H1 (cell line): ENCODE measurements around the gene ISG15. TPM values are rescaled to one million over a fixed set of nuclear protein-coding genes. Genes with fewer than 3 reads are reported as not detected.
A peak's percentile ranks its signal among the peaks of the same experiment; 100 is the strongest.

Experiments
- CTCF ChIA-PET: fragments of 300-600 bp; sonication (Branson Sonifier 250); formaldehyde crosslinking; loops from one replicate; lab custom pipeline; 2021; ENCODE audit not compliant: partially characterized antibody; lab: Charles Lee
- POLR2A ChIA-PET: fragments of 300-600 bp; sonication (Branson Sonifier 250); formaldehyde crosslinking; loops from one replicate; lab custom pipeline; 2021; ENCODE audit warnings: inconsistent platforms; ENCODE audit not compliant: partially characterized antibody; lab: Charles Lee
- DNase-seq, 2 experiments: peaks; one replicate each; pipeline versions ENCODE4 v3.0.0 to v3.0.0-alpha.2; 2010 to 2022; ENCODE audit warnings: low spot score in 2 of 2, low read depth in 1 of 2, mixed read lengths in 1 of 2
- FAIRE-seq: peaks from 2 replicates; lab custom pipeline; 2011; peaks lifted over from hg19 to GRCh38; lab: Jason Lieb, UNC
- H2AFZ ChIP-seq: 2 replicates; pipeline ENCODE4 v1.8.1; 2012; ENCODE audit warnings: low read length, inconsistent platforms
- H2AK5ac ChIP-seq: 2 replicates; pipeline ENCODE4 v1.6.1; 2013; ENCODE audit warnings: low read depth, low read length
- H2BK120ac ChIP-seq: replicated peaks from 2 replicates; pipeline ENCODE3; 2013; ENCODE audit warnings: low read depth, low read length, inconsistent platforms
- H2BK12ac ChIP-seq: 2 replicates; pipeline ENCODE4 v1.6.1; 2013; ENCODE audit warnings: low read depth, low read length
- H2BK15ac ChIP-seq: 2 replicates; pipeline ENCODE4 v1.6.1; 2013; ENCODE audit warnings: low read length
- H2BK20ac ChIP-seq: 2 replicates; pipeline ENCODE4 v1.6.1; 2013; ENCODE audit warnings: low read length
- H2BK5ac ChIP-seq: 2 replicates; pipeline ENCODE4 v1.6.1; 2013; ENCODE audit warnings: low read depth, low read length
- H3K14ac ChIP-seq: 2 replicates; pipeline ENCODE4 v1.6.1; 2013; ENCODE audit warnings: inconsistent platforms; ENCODE audit not compliant: insufficient read length
- H3K18ac ChIP-seq: 2 replicates; pipeline ENCODE4 v1.6.1; 2013; ENCODE audit warnings: low read length; ENCODE audit errors: extremely low read depth
- H3K23ac ChIP-seq: 2 replicates; pipeline ENCODE4 v1.6.1; 2013; ENCODE audit warnings: inconsistent platforms; ENCODE audit not compliant: insufficient read length
- H3K23me2 ChIP-seq: 2 replicates; pipeline ENCODE4 v1.6.1; 2013; ENCODE audit warnings: low read depth, low read length
- H3K27ac ChIP-seq: 2 replicates; pipeline ENCODE4 v1.6.1; 2011; ENCODE audit warnings: low read depth, low read length, inconsistent platforms
- H3K27me3 ChIP-seq, 4 experiments: replicated peaks in 1 of 4; 1 replicate in 1 of 4; 2 replicates in 3 of 4; pipeline versions ENCODE4 v1.6.1 to v1.8.1; 2011 to 2013; ENCODE audit warnings: low read length in 3 of 4, mild to moderate bottlenecking in 3 of 4, inconsistent platforms in 2 of 4, mixed read lengths in 2 of 4, moderate library complexity in 1 of 4; ENCODE audit not compliant: control insufficient read depth in 3 of 4, insufficient read depth in 3 of 4; ENCODE audit errors: extremely low read depth in 1 of 4
- H3K36me3 ChIP-seq, 4 experiments: 2 replicates each; pipeline versions ENCODE4 v1.6.1 to v1.8.1; 2011 to 2013; ENCODE audit warnings: mild to moderate bottlenecking in 4 of 4, low read length in 3 of 4, moderate library complexity in 2 of 4, control low read depth in 1 of 4, inconsistent platforms in 1 of 4; ENCODE audit not compliant: insufficient read depth in 4 of 4, control insufficient read depth in 2 of 4
- H3K4ac ChIP-seq: replicated peaks from 2 replicates; pipeline ENCODE3; 2013; ENCODE audit warnings: low read length, low read depth, mixed read lengths, inconsistent platforms; ENCODE audit not compliant: insufficient read length
- H3K4me1 ChIP-seq, 4 experiments: replicated peaks in 1 of 4; 1 replicate in 1 of 4; 2 replicates in 3 of 4; pipeline versions ENCODE4 v1.6.1 to v1.8.1; 2011 to 2013; ENCODE audit warnings: low read length in 3 of 4, inconsistent platforms in 2 of 4, mixed read lengths in 1 of 4; ENCODE audit not compliant: insufficient read depth in 4 of 4, control insufficient read depth in 3 of 4
- H3K4me2 ChIP-seq, 2 experiments: 2 replicates each; pipeline versions ENCODE4 v1.6.1 to v1.8.1; 2011 to 2013; ENCODE audit warnings: low read depth in 2 of 2, low read length in 2 of 2, control low read depth in 1 of 2, inconsistent platforms in 1 of 2, mild to moderate bottlenecking in 1 of 2; ENCODE audit not compliant: insufficient read depth in 1 of 2
- H3K4me3 ChIP-seq, 4 experiments: fragments of 200-600, 300-600 bp in 1 of 4; sonication (generic), shearing (Covaris generic), sonication (Bioruptor Twin) in 1 of 4; 2 replicates each; pipeline versions ENCODE4 v1.5.1 to v1.8.1; 2011 to 2016; ENCODE audit warnings: low read length in 4 of 4, low read depth in 3 of 4, control low read depth in 2 of 4, inconsistent platforms in 2 of 4, mild to moderate bottlenecking in 2 of 4, mixed read lengths in 1 of 4, moderate library complexity in 1 of 4; ENCODE audit not compliant: insufficient read depth in 2 of 4; ENCODE audit errors: extremely low read depth in 1 of 4
- H3K56ac ChIP-seq: replicated peaks from 2 replicates; pipeline ENCODE3; 2013; ENCODE audit warnings: low read depth, mild to moderate bottlenecking, mixed read lengths, low read length, inconsistent platforms; ENCODE audit not compliant: insufficient read length
- H3K79me1 ChIP-seq: 2 replicates; pipeline ENCODE4 v1.6.1; 2013; ENCODE audit warnings: low read depth, low read length, control low read depth
- H3K79me2 ChIP-seq, 2 experiments: 2 replicates each; pipeline versions ENCODE4 v1.6.1 to v1.8.1; 2012 to 2013; ENCODE audit warnings: low read length in 2 of 2, mild to moderate bottlenecking in 2 of 2, inconsistent platforms in 1 of 2; ENCODE audit not compliant: insufficient read depth in 2 of 2, control insufficient read depth in 1 of 2
- H3K9ac ChIP-seq, 4 experiments: replicated peaks in 1 of 4; 1 replicate in 1 of 4; 2 replicates in 3 of 4; pipeline versions ENCODE4 v1.6.1 to v1.8.1; 2011 to 2013; ENCODE audit warnings: low read depth in 3 of 4, low read length in 3 of 4, control low read depth in 2 of 4, mild to moderate bottlenecking in 2 of 4, moderate library complexity in 2 of 4, inconsistent platforms in 1 of 4; ENCODE audit errors: extremely low read depth in 1 of 4
- H3K9me3 ChIP-seq, 2 experiments: 2 replicates each; pipeline versions ENCODE4 v1.6.1 to v1.8.1; 2012 to 2013; ENCODE audit warnings: mild to moderate bottlenecking in 2 of 2, moderate library complexity in 2 of 2, control low read depth in 1 of 2, inconsistent platforms in 1 of 2, low read depth in 1 of 2, low read length in 1 of 2, mixed read lengths in 1 of 2; ENCODE audit not compliant: insufficient read depth in 2 of 2
- H4K20me1 ChIP-seq, 2 experiments: replicated peaks in 1 of 2; 2 replicates each; pipeline versions ENCODE3 to v1.8.1; 2011 to 2013; ENCODE audit warnings: inconsistent platforms in 2 of 2, low read length in 2 of 2, mild to moderate bottlenecking in 1 of 2; ENCODE audit not compliant: insufficient read depth in 2 of 2, control insufficient read depth in 1 of 2
- H4K5ac ChIP-seq: 2 replicates; pipeline ENCODE4 v1.6.1; 2013; ENCODE audit warnings: low read length, low read depth, mixed read lengths, inconsistent platforms; ENCODE audit not compliant: insufficient read length
- H4K8ac ChIP-seq: 2 replicates; pipeline ENCODE4 v1.8.0; 2013; ENCODE audit warnings: mild to moderate bottlenecking, moderate library complexity, low read length, inconsistent platforms; ENCODE audit not compliant: insufficient read depth; ENCODE audit errors: extremely low read depth
- H4K91ac ChIP-seq: replicated peaks from 2 replicates; pipeline ENCODE3; 2013; ENCODE audit warnings: low read length, mixed read lengths, inconsistent platforms; ENCODE audit not compliant: insufficient read length
- BCL11A ChIP-seq, 2 experiments: IDR thresholded peaks; one replicate each; pipeline ENCODE4 v1.6.1; 2011; ENCODE audit warnings: low read depth in 2 of 2, low read length in 2 of 2, mild to moderate bottlenecking in 2 of 2
- CEBPB ChIP-seq: IDR thresholded peaks from 2 replicates; pipeline ENCODE4 v1.6.1; 2012; ENCODE audit warnings: low read depth, low read length
- GABPA ChIP-seq: IDR thresholded peaks from 2 replicates; pipeline ENCODE4 v1.6.1; 2011; ENCODE audit warnings: mild to moderate bottlenecking, low read length, moderate library complexity, borderline replicate concordance; ENCODE audit not compliant: insufficient read depth
- KDM4A ChIP-seq: IDR thresholded peaks from one replicate; pipeline ENCODE4 v1.7.1; 2012; ENCODE audit warnings: low read depth, mild to moderate bottlenecking, moderate library complexity, low read length, inconsistent platforms; ENCODE audit not compliant: severe bottlenecking
- MAFK ChIP-seq: IDR thresholded peaks from 2 replicates; pipeline ENCODE4 v1.6.1; 2012; ENCODE audit warnings: low read depth, mild to moderate bottlenecking, improper control_type of control experiment, low read length
- MAX ChIP-seq: IDR thresholded peaks from 2 replicates; pipeline ENCODE4 v1.6.1; 2012; ENCODE audit warnings: inconsistent platforms
- POLR2A ChIP-seq, 2 experiments: IDR thresholded peaks; 1 replicate in 1 of 2; 2 replicates in 1 of 2; pipeline ENCODE4 v1.6.1; 2011; ENCODE audit warnings: low read depth in 2 of 2, low read length in 2 of 2, mild to moderate bottlenecking in 2 of 2; ENCODE audit errors: control extremely low read depth in 1 of 2
- SIRT6 ChIP-seq: IDR thresholded peaks from one replicate; pipeline ENCODE4 v1.7.1; 2012; ENCODE audit warnings: low read length, inconsistent platforms
- SIX5 ChIP-seq: IDR thresholded peaks from 2 replicates; pipeline ENCODE4 v1.6.1; 2011; ENCODE audit warnings: mild to moderate bottlenecking, low read depth, low read length
- SP2 ChIP-seq: IDR thresholded peaks from 2 replicates; pipeline ENCODE4 v1.6.1; 2012; ENCODE audit warnings: mild to moderate bottlenecking, low read length, inconsistent platforms
- SRF ChIP-seq: IDR thresholded peaks from 2 replicates; pipeline ENCODE4 v1.6.1; 2011; ENCODE audit warnings: mild to moderate bottlenecking, low read depth, low read length, moderate library complexity
- SUZ12 ChIP-seq: fragments of 200-600 bp; sonication (generic); IDR thresholded peaks from 2 replicates; pipeline ENCODE4 v1.6.1; 2012; ENCODE audit warnings: mild to moderate bottlenecking, inconsistent platforms, low read length, moderate library complexity, mixed read lengths
- WGBS, 2 experiments: shearing (Covaris generic) in 1 of 2; methylation state at CpG; one replicate each; pipeline versions ENCODE4 v1.1.6 to v1.1.7; 2013 to 2015; ENCODE audit warnings: low lambda C conversion rate in 2 of 2, mixed read lengths in 2 of 2, inconsistent platforms in 1 of 2, low coverage in 1 of 2, missing lambda C conversion rate in 1 of 2; ENCODE audit not compliant: insufficient replicate concordance in 2 of 2, insufficient coverage in 1 of 2, insufficient read length in 1 of 2; ENCODE audit errors: extremely low coverage in 1 of 2, missing lambda C conversion rate in 1 of 2; 5-methylcytosine and 5-hydroxymethylcytosine counted together
- polyA plus RNA-seq, 7 experiments: library from polyadenylated mRNA; depleted of rRNA in 3 of 7; stranded (reverse) in 5 of 7; unstranded in 2 of 7; fragments of >200 nt in 5 of 7; fragments of 200-250 nt in 2 of 7; gene quantifications; 1 replicate in 5 of 7; 2 replicates in 1 of 7; 4 replicates in 1 of 7; pipeline versions ENCODE4 v1.2.1 to v1.2.3, GENCODE V29; 2011 to 2013; ENCODE audit warnings: missing spikeins in 2 of 7, mixed read lengths in 2 of 7
- total RNA-seq: library from RNA; stranded (reverse); fragmentation: NEBNext Ultra II Directional; extraction: Animal tissue kit (Norgen Biotek cat#: 25700); gene quantifications from 2 replicates; pipeline ENCODE4 v1.2.1, GENCODE V29; 2021

The ISG15 gene
- total and polyA plus RNA-seq, 2 of the 8 experiments (the other 6 are each of a cell fraction or from before 2014, with no cell fraction given): 29.3 to 121 TPM

DNA sequence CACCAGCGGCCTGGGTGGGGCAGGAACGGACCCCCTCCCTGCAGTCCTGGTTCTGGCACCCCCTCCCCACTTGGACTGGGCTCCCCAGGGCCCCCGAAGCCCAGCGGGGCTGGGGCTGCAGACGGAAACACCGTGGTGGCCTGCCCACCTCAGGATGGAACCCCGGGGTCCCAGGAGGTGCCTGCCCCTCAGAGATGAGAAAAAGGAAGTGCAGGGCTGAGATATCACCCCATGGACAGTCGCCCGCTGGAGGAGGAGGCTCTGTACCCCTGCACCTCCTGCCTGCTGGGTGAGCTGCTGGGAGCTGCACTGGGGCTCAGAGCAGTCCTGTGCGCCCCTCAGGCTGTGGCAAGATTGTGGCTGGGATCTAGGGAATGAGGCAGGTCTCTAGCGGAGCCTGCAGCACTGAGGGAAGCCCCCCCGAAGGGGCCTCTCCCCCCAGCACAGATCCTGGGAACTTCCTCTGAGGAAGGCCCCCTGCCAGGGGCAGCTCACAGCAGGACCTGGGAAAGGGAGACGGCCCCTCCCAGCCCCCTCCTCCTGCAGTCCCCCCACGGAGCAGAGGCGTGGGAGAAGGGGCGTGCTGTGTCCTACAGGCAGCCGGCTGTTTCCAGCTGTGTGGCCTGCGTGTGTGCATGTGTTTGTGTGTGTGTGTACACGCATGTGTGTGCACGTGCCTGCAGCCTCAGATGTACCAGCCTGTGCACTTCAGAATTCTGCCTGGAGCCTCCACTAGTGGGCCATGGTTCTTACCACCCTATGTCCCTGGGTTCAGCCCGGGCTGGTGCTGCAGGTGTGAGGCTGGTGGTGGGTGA is 13.5 kb downstream of the ISG15 start:
- no peak overlapping the region for H3K9ac ChIP-seq
- TF ChIP-seq SIRT6 (no peak), SUZ12 (no peak), CEBPB (no peak), KDM4A (no peak), GABPA (no peak), MAFK (no peak), SRF (no peak), POLR2A (IDR thresholded peaks at IDR 0.05; ENCODE audit: control extremely low read depth in 1 of 2, low read depth in 2 of 2, low read length in 2 of 2) (no peak), BCL11A (IDR thresholded peaks at IDR 0.05; ENCODE audit: low read depth in 2 of 2, low read length in 2 of 2) (no peak), MAX (no peak), SIX5 (no peak), SP2 (no peak)
- H2AK5ac ChIP-seq: peak overlapping the region; percentile 9; the same call in 1 of the 2 replicates
- peak overlapping the region; percentile 48; the same call in 1 of the 2 replicates for H3K18ac ChIP-seq
- H3K79me1 ChIP-seq: peaks cover 19% of the 10 kb centered on the region
- H2BK20ac ChIP-seq: no peak overlapping the region
- peak overlapping the region; percentile 80; the same call in 1 of the 2 replicates for H2BK12ac ChIP-seq
- POLR2A ChIA-PET: interaction anchor here (0.7 to 14.9 kb wide), 7 partner anchors 9 to 81 kb away, joined by 3 to 245 read pairs (median 5); partner anchors contain the start of gene HES4
- H4K20me1 ChIP-seq: peaks cover 7 to 22% of the 10 kb centered on the region in 2 experiments
- H2BK120ac ChIP-seq: no peak overlapping the region
- peak overlapping the region; percentile 26; the same call in 1 of the 2 replicates for H2BK5ac ChIP-seq
- H3K14ac ChIP-seq: no peak overlapping the region
- H3K27me3 ChIP-seq: no peaks in the 10 kb centered on the region; a peak in 2 of 7 replicates
- no peak overlapping the region; the same call in 1 of the 2 replicates for H2BK15ac ChIP-seq
- no peak overlapping the region for H4K8ac ChIP-seq
- no peak overlapping the region for H3K27ac ChIP-seq
- peaks cover 0 to 24% (median 5%) of the 10 kb centered on the region in 4 experiments; a peak in 4 of 8 replicates for H3K36me3 ChIP-seq
- H3K4me3 ChIP-seq: no peak overlapping the region
- WGBS, 2 experiments: 83% methylated on average over 20 of the region's 21 CpGs; no CpG with 5 or more reads in 1 of the 2 experiments
- no peak for FAIRE-seq
- H3K4me2 ChIP-seq: no peak overlapping the region
- no peak overlapping the region for H4K5ac ChIP-seq
- H3K4me1 ChIP-seq: peaks cover under 1 to 52% (median 36%) of the 10 kb centered on the region in 4 experiments
- H2AFZ ChIP-seq: no peak overlapping the region
- H3K4ac ChIP-seq: peak overlapping the region; percentile 69
- no peaks in the 10 kb centered on the region for H3K9me3 ChIP-seq
- CTCF ChIA-PET: interaction anchor here (1.3 to 4.2 kb wide), 4 partner anchors 12 to 45 kb away, joined by 3 to 20 read pairs (median 5); partner anchors contain the start of gene PERM1
- peak overlapping the region; percentile 74 for H4K91ac ChIP-seq
- no peak for DNase-seq
- no peak overlapping the region for H3K23ac ChIP-seq
- no peak overlapping the region for H3K56ac ChIP-seq
- peaks cover 3% of the 10 kb centered on the region for H3K23me2 ChIP-seq
- peaks cover 0 to 12% of the 10 kb centered on the region in 2 experiments; a peak in 1 of 4 replicates for H3K79me2 ChIP-seq
